ENCODE results near the gene MAN1C1. TPM values are rescaled to one million over a fixed set of nuclear protein-coding genes. Genes with fewer than 3 reads are reported as not detected.
A peak's percentile ranks its signal among the peaks of the same experiment; 100 is the strongest.

The MAN1C1 gene
- total RNA-seq, 2 experiments from 2014 or later = 28.9 to 31.1 TPM

GRCh38 chr1:25786887-25787759, 170.5 kb downstream of the MAN1C1 start:
- POLR2A ChIA-PET = interaction anchor here (0.6 kb wide), 1 partner anchor 336 kb away, joined by 4 read pairs; no protein-coding TSS in a partner anchor
- DNase-seq = no peak
- Mint-ChIP-seq H3K4me3 (no peak overlapping the region), H3K36me3 (ENCODE audit: low read depth) (peaks cover 27% of the 10 kb centered on the region), H3K4me1 (no peaks in the 10 kb centered on the region), H3K27me3 (no peaks in the 10 kb centered on the region), H3K9me3 (no peaks in the 10 kb centered on the region), H3K27ac (no peak overlapping the region)
- CTCF ChIA-PET = interaction anchor here (1.0 to 1.8 kb wide), 6 partner anchors 11 to 168 kb away, joined by 3 to 11 read pairs (median 4); no protein-coding TSS in a partner anchor

GRCh38 chr1:25787760-25788166, 171.2 kb downstream of the MAN1C1 start:
- Mint-ChIP-seq H3K4me3 (no peak overlapping the region), H3K27me3 (no peaks in the 10 kb centered on the region), H3K9me3 (no peaks in the 10 kb centered on the region), H3K27ac (no peak overlapping the region), H3K36me3 (ENCODE audit: low read depth) (peaks cover 27% of the 10 kb centered on the region), H3K4me1 (peaks cover under 1% of the 10 kb centered on the region)
- DNase-seq = no peak
- ChIA-PET POLR2A (interaction anchor here (0.6 kb wide), 1 partner anchor 336 kb away, joined by 4 read pairs; no protein-coding TSS in a partner anchor), CTCF (interaction anchor here (0.9 to 1.8 kb wide), 8 partner anchors 10 to 169 kb away, joined by 3 to 11 read pairs (median 4); no protein-coding TSS in a partner anchor)

GRCh38 chr1:25790472-25790871, 173.9 kb downstream of the MAN1C1 start:
- H3K27ac Mint-ChIP-seq = no peak overlapping the region
- peaks cover 14% of the 10 kb centered on the region for H3K4me1 Mint-ChIP-seq
- no peak overlapping the region for H3K4me3 Mint-ChIP-seq
- H3K9me3 Mint-ChIP-seq = no peaks in the 10 kb centered on the region
- ChIA-PET CTCF (interaction anchor here (1.7 to 1.8 kb wide), 2 partner anchors 182 to 225 kb away, joined by 3 to 4 read pairs; no protein-coding TSS in a partner anchor), POLR2A (interaction anchor here (0.6 kb wide), 1 partner anchor 82 kb away, joined by 4 read pairs; no protein-coding TSS in a partner anchor)
- DNase-seq = no peak
- peaks cover 14% of the 10 kb centered on the region for H3K36me3 Mint-ChIP-seq (ENCODE audit: low read depth)
- peaks cover 5% of the 10 kb centered on the region for H3K27me3 Mint-ChIP-seq

GRCh38 chr1:25792115-25792514, 175.5 kb downstream of the MAN1C1 start:
- Mint-ChIP-seq H3K27me3 (peaks cover 7% of the 10 kb centered on the region), H3K4me1 (peaks cover 29% of the 10 kb centered on the region), H3K27ac (no peak overlapping the region), H3K36me3 (ENCODE audit: low read depth) (peaks cover 10% of the 10 kb centered on the region), H3K9me3 (no peaks in the 10 kb centered on the region), H3K4me3 (no peak overlapping the region)
- CTCF ChIA-PET = interaction anchor here (1.4 to 2.0 kb wide), 3 partner anchors 173 to 288 kb away, joined by 3 to 7 read pairs (median 3); no protein-coding TSS in a partner anchor
- DNase-seq = no peak
- POLR2A ChIA-PET = no interaction called here

- no peaks in the 10 kb centered on the region for H3K9me3 Mint-ChIP-seq
- POLR2A ChIA-PET = no interaction called here
- H3K36me3 Mint-ChIP-seq (ENCODE audit: low read depth) = peaks cover 4% of the 10 kb centered on the region
- no peak for DNase-seq
- no peak overlapping the region for H3K4me3 Mint-ChIP-seq
- H3K27me3 Mint-ChIP-seq = peaks cover 7% of the 10 kb centered on the region
- CTCF ChIA-PET = interaction anchor here (0.6 to 2.0 kb wide), 3 partner anchors 12 to 175 kb away, joined by 3 to 7 read pairs (median 4); no protein-coding TSS in a partner anchor
- H3K4me1 Mint-ChIP-seq = peaks cover 44% of the 10 kb centered on the region
- H3K27ac Mint-ChIP-seq = peak overlapping the region; percentile 26
Observed at GRCh38 chr1:25793585-25794170, 177.1 kb downstream of the MAN1C1 start.

DNA sequence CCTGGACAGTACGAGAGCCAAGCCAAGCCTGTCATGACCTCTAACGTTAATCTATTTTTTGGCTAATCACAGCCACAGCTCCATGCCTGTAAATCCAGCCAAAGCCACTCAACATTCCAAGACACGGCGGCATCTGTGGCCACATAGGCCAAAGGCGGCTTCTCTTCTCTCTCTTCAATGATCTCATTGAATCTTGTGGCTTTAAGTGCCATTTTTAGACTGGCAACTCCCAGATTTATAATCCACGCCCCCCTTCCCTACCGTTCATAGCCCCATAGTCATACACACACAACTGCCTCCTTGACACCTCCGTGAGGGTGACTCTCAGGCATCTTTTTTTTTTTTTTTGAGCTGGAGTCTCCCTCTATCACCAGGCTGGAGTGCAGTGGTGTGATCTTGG, 177.7 kb downstream of the MAN1C1 start:
- Mint-ChIP-seq H3K27me3 (peaks cover 7% of the 10 kb centered on the region), H3K4me3 (no peak overlapping the region), H3K27ac (peak overlapping the region; percentile 42), H3K36me3 (ENCODE audit: low read depth) (peaks cover 4% of the 10 kb centered on the region), H3K9me3 (no peaks in the 10 kb centered on the region), H3K4me1 (peaks cover 45% of the 10 kb centered on the region)
- CTCF ChIA-PET = interaction anchor here (2.0 kb wide), 1 partner anchor 175 kb away, joined by 7 read pairs; no protein-coding TSS in a partner anchor
- POLR2A ChIA-PET = no interaction called here
- DNase-seq = no peak

GRCh38 chr1:25795211-25795610, 178.6 kb downstream of the MAN1C1 start:
- POLR2A ChIA-PET = no interaction called here
- CTCF ChIA-PET = interaction anchor here (0.9 to 1.2 kb wide), 2 partner anchors 10 to 196 kb away, joined by 3 read pairs; no protein-coding TSS in a partner anchor
- no peaks in the 10 kb centered on the region for H3K9me3 Mint-ChIP-seq
- H3K4me1 Mint-ChIP-seq = peaks cover 49% of the 10 kb centered on the region
- H3K4me3 Mint-ChIP-seq = no peak overlapping the region
- DNase-seq = no peak
- no peak overlapping the region for H3K27ac Mint-ChIP-seq
- peaks cover 2% of the 10 kb centered on the region for H3K36me3 Mint-ChIP-seq (ENCODE audit: low read depth)
- peaks cover 7% of the 10 kb centered on the region for H3K27me3 Mint-ChIP-seq

DNA sequence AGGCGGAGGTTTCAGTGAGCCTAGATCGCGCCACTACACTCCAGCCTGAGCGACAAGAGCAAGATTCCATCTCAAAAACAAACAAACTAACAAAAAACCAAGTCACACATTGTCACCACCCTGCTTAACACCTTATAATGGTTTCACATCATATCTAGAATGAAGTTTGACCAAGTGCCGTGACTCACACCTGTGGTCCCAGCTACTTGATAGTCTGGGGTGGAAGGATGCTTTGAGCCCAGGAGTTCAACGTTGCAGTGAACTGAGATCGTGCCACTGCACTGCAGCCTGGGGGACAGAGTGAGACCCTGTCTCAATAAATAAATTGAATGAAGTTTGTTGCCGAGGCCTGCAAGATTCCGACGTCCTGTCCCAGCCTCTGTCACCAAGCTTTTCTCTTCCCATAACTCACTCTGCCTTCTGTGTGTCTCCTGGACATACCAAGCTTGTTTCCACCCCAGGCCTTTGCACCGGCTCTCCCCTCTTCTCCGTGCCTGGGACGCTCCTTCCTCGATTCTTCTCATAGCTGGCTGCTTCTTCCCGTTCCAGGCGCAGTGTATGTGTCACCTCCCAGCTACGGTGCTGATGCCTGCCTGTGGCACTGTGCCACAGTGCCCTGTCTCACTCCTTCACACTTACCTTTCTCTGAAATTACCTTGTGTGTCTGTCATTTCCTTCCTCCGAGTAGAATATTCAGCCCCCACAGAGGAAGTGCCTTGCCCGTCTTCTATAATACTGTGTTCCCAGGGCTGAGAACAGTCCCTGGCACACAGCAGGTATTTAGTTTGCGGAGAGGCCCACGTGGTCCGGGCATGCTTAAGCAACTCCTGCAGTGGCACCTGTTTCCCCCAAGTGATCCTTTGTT, 179.6 kb downstream of the MAN1C1 start:
- peak; percentile 30 for DNase-seq
- no peaks in the 10 kb centered on the region for H3K36me3 Mint-ChIP-seq (ENCODE audit: low read depth)
- no peaks in the 10 kb centered on the region for H3K9me3 Mint-ChIP-seq
- ChIA-PET POLR2A (no interaction called here), CTCF (interaction anchor here (0.8 to 1.2 kb wide), 7 partner anchors 11 to 276 kb away, joined by 3 to 5 read pairs (median 3); no protein-coding TSS in a partner anchor)
- H3K4me1 Mint-ChIP-seq = peaks cover 57% of the 10 kb centered on the region
- H3K4me3 Mint-ChIP-seq = no peak overlapping the region
- H3K27me3 Mint-ChIP-seq = peaks cover 9% of the 10 kb centered on the region
- H3K27ac Mint-ChIP-seq = peak overlapping the region; percentile 83

GRCh38 chr1:25796811-25797458, 180.3 kb downstream of the MAN1C1 start:
- POLR2A ChIA-PET = no interaction called here
- Mint-ChIP-seq H3K9me3 (no peaks in the 10 kb centered on the region), H3K4me3 (peak overlapping the region; percentile 37), H3K4me1 (peaks cover 62% of the 10 kb centered on the region), H3K27ac (peak overlapping the region; percentile 83), H3K27me3 (peaks cover 9% of the 10 kb centered on the region), H3K36me3 (ENCODE audit: low read depth) (no peaks in the 10 kb centered on the region)
- CTCF ChIA-PET = no interaction called here
- DNase-seq = peak; percentile 86

- POLR2A ChIA-PET = no interaction called here
- peak; percentile 24 for DNase-seq
- CTCF ChIA-PET = interaction anchor here (0.6 to 1.3 kb wide), 7 partner anchors 10 to 945 kb away, joined by 3 to 11 read pairs (median 4); no protein-coding TSS in a partner anchor
- H3K27me3 Mint-ChIP-seq = peaks cover 9% of the 10 kb centered on the region
- H3K4me3 Mint-ChIP-seq = peak overlapping the region; percentile 22
- H3K9me3 Mint-ChIP-seq = no peaks in the 10 kb centered on the region
- H3K36me3 Mint-ChIP-seq (ENCODE audit: low read depth) = no peaks in the 10 kb centered on the region
- no peak overlapping the region for H3K27ac Mint-ChIP-seq
- peaks cover 70% of the 10 kb centered on the region for H3K4me1 Mint-ChIP-seq
Observed at GRCh38 chr1:25797939-25798338, 181.3 kb downstream of the MAN1C1 start.

DNA sequence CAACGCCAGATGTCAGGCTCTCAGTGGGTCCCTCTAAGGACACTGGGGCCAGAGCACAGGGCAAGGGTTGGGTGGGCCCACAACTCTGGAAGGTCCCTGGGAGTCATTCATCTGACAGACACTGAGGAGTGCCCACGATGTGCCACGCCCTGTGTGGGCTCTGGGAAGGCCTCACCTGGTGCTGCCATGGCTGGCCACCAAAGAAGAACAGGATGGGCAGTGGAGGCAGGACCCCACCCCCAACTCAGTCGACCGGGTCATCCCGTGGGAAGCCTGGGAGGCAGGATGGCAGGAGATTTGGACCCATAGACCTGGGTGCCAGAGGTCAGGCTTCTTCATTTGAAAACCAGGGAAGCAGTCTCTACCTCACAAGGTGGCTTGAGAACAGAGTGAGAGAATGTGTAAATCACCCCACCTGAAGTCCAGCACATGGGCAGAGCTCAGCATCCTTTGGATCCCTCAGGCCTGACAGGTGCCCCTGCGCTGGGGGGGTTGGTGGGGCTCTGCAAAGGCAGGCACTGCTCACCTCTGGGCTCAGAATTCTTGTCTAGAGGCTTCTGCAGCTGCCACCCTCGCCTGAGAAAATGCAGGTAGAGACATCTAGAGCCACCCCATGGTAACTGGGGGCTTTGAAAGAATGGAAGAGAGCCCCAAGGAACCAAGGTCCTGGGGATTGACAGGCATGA, 182.2 kb downstream of the MAN1C1 start:
- H3K27ac Mint-ChIP-seq = no peak overlapping the region
- H3K36me3 Mint-ChIP-seq (ENCODE audit: low read depth) = no peaks in the 10 kb centered on the region
- H3K4me3 Mint-ChIP-seq = peak overlapping the region; percentile 63
- ChIA-PET CTCF (interaction anchor here (0.7 to 1.3 kb wide), 6 partner anchors 11 to 227 kb away, joined by 3 to 11 read pairs (median 4); no protein-coding TSS in a partner anchor), POLR2A (interaction anchor here (0.7 kb wide), 1 partner anchor 190 kb away, joined by 5 read pairs; no protein-coding TSS in a partner anchor)
- no peaks in the 10 kb centered on the region for H3K9me3 Mint-ChIP-seq
- no peak for DNase-seq
- peaks cover 69% of the 10 kb centered on the region for H3K4me1 Mint-ChIP-seq
- H3K27me3 Mint-ChIP-seq = peaks cover 9% of the 10 kb centered on the region

All from activated CD4-positive, alpha-beta T cell treated with anti-CD3 and anti-CD28 coated beads, Interleukin-2, amount 10 ng/mL, durations not matched to agents 7 days and 5 days (primary cell).